ENCODE data around the gene F11R. TPM values are rescaled to one million over a fixed set of nuclear protein-coding genes. Genes with fewer than 3 reads are reported as not detected.

Gene F11R
- total RNA-seq, 2 donors from 2014 or later, result 134 to 179 TPM

DNA sequence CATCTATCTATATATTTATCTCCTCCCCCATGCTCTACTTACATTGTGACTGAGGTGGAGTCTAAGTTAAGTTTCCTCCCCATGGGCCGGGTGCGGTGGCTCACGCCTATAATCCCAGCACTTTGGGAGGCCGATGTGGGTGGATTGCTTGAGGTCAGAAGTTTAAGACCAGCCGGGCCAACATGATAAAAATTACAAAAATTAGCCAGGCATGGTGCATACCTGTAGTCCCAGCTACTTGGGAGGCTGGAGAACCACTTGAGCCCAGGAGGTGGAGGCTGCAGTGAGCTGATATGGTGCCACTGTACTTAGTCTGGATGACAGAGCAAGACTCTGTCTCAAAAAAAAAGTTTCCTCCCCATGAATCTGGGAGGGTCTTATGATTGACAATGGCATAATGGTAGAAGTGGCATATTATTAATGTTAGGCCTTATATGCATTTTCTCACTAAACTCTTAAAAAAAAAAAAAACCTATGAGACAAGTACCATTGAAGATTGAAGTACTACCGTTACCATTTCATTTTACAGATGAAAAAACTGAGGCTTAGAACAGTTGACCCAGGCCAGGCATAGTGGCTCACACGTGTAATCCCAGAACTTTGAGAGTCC, 11.2 kb downstream of the F11R start:
- H3K9ac ChIP-seq (ENCODE audit: low read depth in 2 of 2, low read length in 2 of 2), result no peak overlapping the region
- H3K9me3 ChIP-seq, result no peaks in the 10 kb centered on the region
- DNase-seq, result no peak
- intact Hi-C loops (cut with DNase I), result no loop called here
- peaks cover 4% of the 10 kb centered on the region for H3K4me1 ChIP-seq
- H3K4me3 ChIP-seq, result no peak overlapping the region
- H3K27me3 ChIP-seq, result no peaks in the 10 kb centered on the region
- TF ChIP-seq, protein P1, sequence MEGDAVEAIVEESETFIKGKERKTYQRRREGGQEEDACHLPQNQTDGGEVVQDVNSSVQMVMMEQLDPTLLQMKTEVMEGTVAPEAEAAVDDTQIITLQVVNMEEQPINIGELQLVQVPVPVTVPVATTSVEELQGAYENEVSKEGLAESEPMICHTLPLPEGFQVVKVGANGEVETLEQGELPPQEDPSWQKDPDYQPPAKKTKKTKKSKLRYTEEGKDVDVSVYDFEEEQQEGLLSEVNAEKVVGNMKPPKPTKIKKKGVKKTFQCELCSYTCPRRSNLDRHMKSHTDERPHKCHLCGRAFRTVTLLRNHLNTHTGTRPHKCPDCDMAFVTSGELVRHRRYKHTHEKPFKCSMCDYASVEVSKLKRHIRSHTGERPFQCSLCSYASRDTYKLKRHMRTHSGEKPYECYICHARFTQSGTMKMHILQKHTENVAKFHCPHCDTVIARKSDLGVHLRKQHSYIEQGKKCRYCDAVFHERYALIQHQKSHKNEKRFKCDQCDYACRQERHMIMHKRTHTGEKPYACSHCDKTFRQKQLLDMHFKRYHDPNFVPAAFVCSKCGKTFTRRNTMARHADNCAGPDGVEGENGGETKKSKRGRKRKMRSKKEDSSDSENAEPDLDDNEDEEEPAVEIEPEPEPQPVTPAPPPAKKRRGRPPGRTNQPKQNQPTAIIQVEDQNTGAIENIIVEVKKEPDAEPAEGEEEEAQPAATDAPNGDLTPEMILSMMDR (IDR thresholded peaks at IDR 0.05), result no peak
- no peaks in the 10 kb centered on the region for H3K36me3 ChIP-seq
- no peak overlapping the region for H3K27ac ChIP-seq

GRCh38 chr1:161008869-161009510, 12.0 kb downstream of the F11R start:
- Histone ChIP-seq H3K27ac (no peak overlapping the region), H3K27me3 (no peaks in the 10 kb centered on the region), H3K9me3 (no peaks in the 10 kb centered on the region), H3K4me1 (peaks cover 4% of the 10 kb centered on the region), H3K4me3 (no peak overlapping the region), H3K36me3 (no peaks in the 10 kb centered on the region), H3K9ac (ENCODE audit: low read depth in 2 of 2, low read length in 2 of 2) (no peak overlapping the region)
- TF ChIP-seq, protein P1 (IDR thresholded peaks at IDR 0.05), result no peak
- intact Hi-C loops (cut with DNase I), result no loop called here
- DNase-seq, result no peak

DNA sequence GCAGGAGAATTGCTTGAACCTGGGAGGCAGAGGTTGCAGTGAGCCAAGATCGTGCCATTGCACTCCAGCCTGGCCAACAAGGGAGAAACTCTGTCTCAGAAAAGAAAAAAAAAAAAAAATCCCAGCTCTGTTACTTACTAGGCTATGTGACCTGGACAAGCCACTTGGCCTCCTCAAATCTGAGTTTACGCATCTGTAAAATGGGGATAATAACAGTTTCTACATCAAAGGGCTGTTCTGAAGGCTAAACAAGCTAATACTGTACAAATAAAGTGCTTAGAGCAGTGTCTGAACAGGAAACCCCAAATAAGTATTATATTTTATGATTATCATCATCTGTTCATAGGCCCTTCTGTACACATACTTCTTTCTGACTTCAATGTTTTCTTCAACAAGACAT, 13.6 kb downstream of the F11R start:
- no peak for DNase-seq
- Histone ChIP-seq H3K36me3 (no peaks in the 10 kb centered on the region), H3K4me3 (no peak overlapping the region), H3K27ac (no peak overlapping the region), H3K9me3 (no peaks in the 10 kb centered on the region), H3K9ac (ENCODE audit: low read depth in 2 of 2, low read length in 2 of 2) (no peak overlapping the region), H3K27me3 (no peaks in the 10 kb centered on the region), H3K4me1 (peaks cover 4% of the 10 kb centered on the region)
- TF ChIP-seq, protein P1 (IDR thresholded peaks at IDR 0.05), result no peak
- intact Hi-C loops (cut with DNase I), result no loop called here

DNA sequence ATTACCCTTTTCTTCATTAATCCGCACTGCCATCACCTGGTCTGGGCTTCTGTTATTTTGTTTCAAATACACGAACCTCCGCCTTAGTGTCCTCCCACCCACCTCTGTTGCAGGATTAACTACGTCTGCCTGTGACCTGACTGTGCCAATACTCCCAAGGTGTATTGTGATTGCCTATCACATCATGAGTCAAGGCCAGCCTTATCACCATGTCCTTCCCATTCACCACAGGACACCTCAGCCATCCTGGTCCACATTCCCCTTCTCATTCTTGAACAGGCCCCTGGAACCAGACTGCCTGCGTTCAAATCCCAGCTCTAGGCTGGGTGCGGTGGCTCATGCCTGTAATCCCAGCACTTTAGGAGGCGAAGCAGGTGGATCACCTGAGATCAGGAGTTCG, 14.4 kb downstream of the F11R start:
- TF ChIP-seq, protein P1 (IDR thresholded peaks at IDR 0.05), result no peak
- DNase-seq, result no peak

GRCh38 chr1:161001525-161001924, 19.4 kb downstream of the F11R start:
- TF ChIP-seq, protein P1 (IDR thresholded peaks at IDR 0.05), result no peak
- intact Hi-C loops (cut with DNase I), result no loop called here
- DNase-seq, result no peak
- Histone ChIP-seq H3K27me3 (no peaks in the 10 kb centered on the region), H3K27ac (no peak overlapping the region), H3K9ac (ENCODE audit: low read depth in 2 of 2, low read length in 2 of 2) (no peak overlapping the region), H3K4me1 (peaks cover 4% of the 10 kb centered on the region), H3K4me3 (no peak overlapping the region), H3K9me3 (no peaks in the 10 kb centered on the region), H3K36me3 (peaks cover 9% of the 10 kb centered on the region)

More for the DNA sequence above, 14.4 kb downstream of the F11R start:
- H3K27ac ChIP-seq, result no peak overlapping the region
- no peak overlapping the region for H3K4me3 ChIP-seq
- peaks cover 4% of the 10 kb centered on the region for H3K4me1 ChIP-seq
- intact Hi-C loops (cut with DNase I), result no loop called here
- no peak overlapping the region for H3K9ac ChIP-seq (ENCODE audit: low read depth in 2 of 2, low read length in 2 of 2)
- no peaks in the 10 kb centered on the region for H3K9me3 ChIP-seq
- H3K27me3 ChIP-seq, result no peaks in the 10 kb centered on the region
- no peaks in the 10 kb centered on the region for H3K36me3 ChIP-seq

Data from colonic mucosa (tissue), 4 donors.